ENCODE measurements around the gene LZTR1. TPM values are rescaled to one million over a fixed set of nuclear protein-coding genes. Genes with fewer than 3 reads are reported as not detected.
A peak's percentile ranks its signal among the peaks of the same experiment; 100 is the strongest.

Gene LZTR1
- polyA plus RNA-seq, 2 of the 4 experiments (the other 2 are of a cell fraction): 14.1 to 23.5 TPM

GRCh38 chr22:20999350-21000206 is 17.5 kb downstream of the LZTR1 start:
- Histone ChIP-seq H3K27ac (0 out of 6 replicates have a peak overlapping the region, but pooled peaks of 1 of the 2 experiments have one; percentile 7), H3K4me2 (0 out of 3 replicates have a peak overlapping the region, but pooled peaks have one; percentile 75), H3K4me3 (no peak overlapping the region), H3K9me3 (no peaks in the 10 kb centered on the region), H3K4me1 (peaks cover 16% of the 10 kb centered on the region; the same call in 2 of the 3 replicates)
- DNase-seq (ENCODE audit: low read depth in 1 of 2, low spot score in 1 of 2) (no peak), ATAC-seq (no peak), FAIRE-seq (no peak)
- POLR2A ChIA-PET: interaction anchor here (1.1 to 1.9 kb wide), 3 partner anchors 17 to 195 kb away, joined by 3 to 12 read pairs (median 4); partner anchors contain the start of gene LZTR1
- TF ChIP-seq EHF (CRISPR knock-in tag; IDR thresholded peaks at IDR 0.05) (no peak), JUNB (IDR thresholded peaks at IDR 0.05) (no peak), E2F6 (IDR thresholded peaks at IDR 0.05; ENCODE audit: borderline replicate concordance, low read depth) (no peak), NPAS2 (CRISPR knock-in tag; IDR thresholded peaks at IDR 0.05; ENCODE audit: borderline replicate concordance) (no peak), KDM5A (IDR thresholded peaks at IDR 0.05) (no peak), EP300 (IDR thresholded peaks at IDR 0.05) (no peak), FOSB (CRISPR knock-in tag; IDR thresholded peaks at IDR 0.05) (no peak), HMGXB4 (CRISPR knock-in tag; IDR thresholded peaks at IDR 0.05; ENCODE audit: borderline replicate concordance) (no peak), HEYL (CRISPR knock-in tag; IDR thresholded peaks at IDR 0.05) (no peak), RAD21 (conservative IDR thresholded peaks at IDR 0.05 in 1 of 2, IDR thresholded peaks at IDR 0.05 in 1 of 2) (no peak), ZC3H11A (IDR thresholded peaks at IDR 0.05) (no peak), NR3C1 (IDR thresholded peaks at IDR 0.05) (no peak), CHD4 (IDR thresholded peaks at IDR 0.05; ENCODE audit: borderline replicate concordance) (no peak), JUN (IDR thresholded peaks at IDR 0.05) (no peak; a peak in 2 of 5 replicates), RCOR1 (IDR thresholded peaks at IDR 0.05; ENCODE audit: low read depth, low read length) (no peak), RARB (CRISPR knock-in tag; IDR thresholded peaks at IDR 0.05) (no peak), POLR2AphosphoS2 (conservative IDR thresholded peaks at IDR 0.05; ENCODE audit: low read length) (no peak; the same call in 1 of the 2 replicates), BHLHE40 (IDR thresholded peaks at IDR 0.05; ENCODE audit: low read depth, low read length) (no peak)
- WGBS (ENCODE audit: missing lambda C conversion rate): 82% methylated on average over 8 of the region's 27 CpGs
- CTCF ChIA-PET: interaction anchor here (1.1 to 1.8 kb wide), 3 partner anchors 18 to 114 kb away, joined by 3 to 8 read pairs (median 7); partner anchors contain the start of gene LZTR1

GRCh38 chr22:21000207-21000986 is 18.3 kb downstream of the LZTR1 start:
- no peak for TF ChIP-seq HOXB13 (CRISPR knock-in tag; IDR thresholded peaks at IDR 0.05; ENCODE audit: low read depth)
- TF ChIP-seq EHF (CRISPR knock-in tag; IDR thresholded peaks at IDR 0.05): no peak
- TF ChIP-seq USF2 (IDR thresholded peaks at IDR 0.05): no peak
- ATAC-seq (no peak), FAIRE-seq (no peak), DNase-seq (ENCODE audit: low read depth in 1 of 2, low spot score in 1 of 2) (no peak)
- H3K27ac ChIP-seq: peak overlapping the region; percentile 99; a peak in 5 of 6 replicates
- H3K4me1 ChIP-seq: peaks cover 16% of the 10 kb centered on the region; the same call in 2 of the 3 replicates
- H3K4me2 ChIP-seq: peak overlapping the region; percentile 75
- CTCF ChIA-PET: interaction anchor here (1.1 to 1.8 kb wide), 3 partner anchors 19 to 115 kb away, joined by 3 to 8 read pairs (median 7); partner anchors contain the start of gene LZTR1
- POLR2A ChIA-PET: interaction anchor here (0.7 to 2.5 kb wide), 3 partner anchors 18 to 37 kb away, joined by 3 to 22 read pairs (median 12); partner anchors contain the start of gene LZTR1
- 80% methylated on average over 15 of the region's 22 CpGs for WGBS (ENCODE audit: missing lambda C conversion rate)
- H3K4me3 ChIP-seq: peak overlapping the region; percentile 90
- H3K9me3 ChIP-seq: no peaks in the 10 kb centered on the region

All from A549 (cell line).